ENCODE measurements around the gene PPP3R1.

The PPP3R1 gene

GRCh38 chr2:68292108-68292710 is 39.9 kb upstream of the PPP3R1 start:
- no peaks in the 10 kb centered on the region for H3K27me3 ChIP-seq (ENCODE audit: low read length)
- H3F3A ChIP-seq (ENCODE audit: insufficient read depth) = no peaks in the 10 kb centered on the region
- no peaks in the 10 kb centered on the region for H3K9me3 ChIP-seq (ENCODE audit: insufficient read depth, low read length)
- no peak overlapping the region for H3K9ac ChIP-seq (ENCODE audit: low read length)
- no peaks in the 10 kb centered on the region for H3K36me3 ChIP-seq (ENCODE audit: low read length)
- H3K4me3 ChIP-seq (ENCODE audit: insufficient read depth, low read length, poor library complexity, severe bottlenecking) = no peak overlapping the region
- H3K79me2 ChIP-seq (ENCODE audit: insufficient read depth, low read length) = no peaks in the 10 kb centered on the region
- no peaks in the 10 kb centered on the region for H4K20me1 ChIP-seq (ENCODE audit: low read depth, low read length)
- H3K27ac ChIP-seq (ENCODE audit: low read depth, low read length) = no peak overlapping the region
- H3K9me2 ChIP-seq (replicated peaks; ENCODE audit: insufficient read depth, low read length) = no peaks in the 10 kb centered on the region
- H2AFZ ChIP-seq (ENCODE audit: low read depth, low read length, severe bottlenecking) = no peak overlapping the region
- no peak overlapping the region for H3K4me2 ChIP-seq (ENCODE audit: low read depth, low read length, poor library complexity, severe bottlenecking)
- no peak for TF ChIP-seq EZH2phosphoT487 (conservative IDR thresholded peaks at IDR 0.05; ENCODE audit: low read length)
- TF ChIP-seq CTCF (IDR thresholded peaks at IDR 0.05; ENCODE audit: insufficient read depth, low read length, poor library complexity, severe bottlenecking) = peak; percentile 72

GRCh38 chr2:68291314-68291713 is 39.0 kb upstream of the PPP3R1 start:
- H3K9me2 ChIP-seq (replicated peaks; ENCODE audit: insufficient read depth, low read length) = no peaks in the 10 kb centered on the region
- no peak overlapping the region for H3K9ac ChIP-seq (ENCODE audit: low read length)
- H3K36me3 ChIP-seq (ENCODE audit: low read length) = no peaks in the 10 kb centered on the region
- no peak overlapping the region for H2AFZ ChIP-seq (ENCODE audit: low read depth, low read length, severe bottlenecking)
- H3K9me3 ChIP-seq (ENCODE audit: insufficient read depth, low read length) = no peaks in the 10 kb centered on the region
- no peaks in the 10 kb centered on the region for H3K79me2 ChIP-seq (ENCODE audit: insufficient read depth, low read length)
- H3K4me3 ChIP-seq (ENCODE audit: insufficient read depth, low read length, poor library complexity, severe bottlenecking) = no peak overlapping the region
- TF ChIP-seq EZH2phosphoT487 (conservative IDR thresholded peaks at IDR 0.05; ENCODE audit: low read length) = no peak
- TF ChIP-seq CTCF (IDR thresholded peaks at IDR 0.05; ENCODE audit: insufficient read depth, low read length, poor library complexity, severe bottlenecking) = no peak
- no peaks in the 10 kb centered on the region for H4K20me1 ChIP-seq (ENCODE audit: low read depth, low read length)
- H3F3A ChIP-seq (ENCODE audit: insufficient read depth) = no peaks in the 10 kb centered on the region
- H3K27ac ChIP-seq (ENCODE audit: low read depth, low read length) = no peak overlapping the region
- no peaks in the 10 kb centered on the region for H3K27me3 ChIP-seq (ENCODE audit: low read length)
- H3K4me2 ChIP-seq (ENCODE audit: low read depth, low read length, poor library complexity, severe bottlenecking) = no peak overlapping the region

GRCh38 chr2:68290901-68291300 is 38.6 kb upstream of the PPP3R1 start:
- H4K20me1 ChIP-seq (ENCODE audit: low read depth, low read length) = no peaks in the 10 kb centered on the region
- H3F3A ChIP-seq (ENCODE audit: insufficient read depth) = no peaks in the 10 kb centered on the region
- no peak overlapping the region for H3K4me3 ChIP-seq (ENCODE audit: insufficient read depth, low read length, poor library complexity, severe bottlenecking)
- H3K9ac ChIP-seq (ENCODE audit: low read length) = no peak overlapping the region
- no peaks in the 10 kb centered on the region for H3K9me2 ChIP-seq (replicated peaks; ENCODE audit: insufficient read depth, low read length)
- H3K27ac ChIP-seq (ENCODE audit: low read depth, low read length) = no peak overlapping the region
- no peak overlapping the region for H2AFZ ChIP-seq (ENCODE audit: low read depth, low read length, severe bottlenecking)
- no peaks in the 10 kb centered on the region for H3K27me3 ChIP-seq (ENCODE audit: low read length)
- H3K79me2 ChIP-seq (ENCODE audit: insufficient read depth, low read length) = no peaks in the 10 kb centered on the region
- no peaks in the 10 kb centered on the region for H3K9me3 ChIP-seq (ENCODE audit: insufficient read depth, low read length)
- no peak overlapping the region for H3K4me2 ChIP-seq (ENCODE audit: low read depth, low read length, poor library complexity, severe bottlenecking)
- no peaks in the 10 kb centered on the region for H3K36me3 ChIP-seq (ENCODE audit: low read length)
- no peak for TF ChIP-seq CTCF (IDR thresholded peaks at IDR 0.05; ENCODE audit: insufficient read depth, low read length, poor library complexity, severe bottlenecking)
- TF ChIP-seq EZH2phosphoT487 (conservative IDR thresholded peaks at IDR 0.05; ENCODE audit: low read length) = no peak

Data from SU-DHL-6 (cell line).